Keratinocyte (primary cell): ENCODE data around the gene ZNF383. TPM values are rescaled to one million over a fixed set of nuclear protein-coding genes. Genes with fewer than 3 reads are reported as not detected.
"Not testable (repeated sequence)": the region's sequence is repeated elsewhere in the genome, so short reads cannot be mapped to it uniquely, and the experiment has no call there.

Experiments used
- DNase-seq: peaks from one replicate; pipeline ENCODE4 v3.0.0-alpha.2; 2011; ENCODE audit warnings: low read depth, missing footprints, low spot score
- FAIRE-seq: peaks from 2 replicates; lab custom pipeline; 2011; peaks lifted over from hg19 to GRCh38; lab: Jason Lieb, UNC
- H2AFZ ChIP-seq: 2 replicates; pipeline ENCODE4 v1.6.0; 2012; ENCODE audit warnings: low read length, control low read depth, inconsistent platforms; ENCODE audit not compliant: control insufficient read depth
- H3K27ac ChIP-seq: 2 replicates; pipeline ENCODE4 v1.5.1; 2011; ENCODE audit warnings: low read length; ENCODE audit not compliant: control insufficient read depth, insufficient read depth
- H3K27me3 ChIP-seq: 3 replicates; pipeline ENCODE4 v1.6.0; 2011; ENCODE audit warnings: low read length; ENCODE audit not compliant: control insufficient read depth, insufficient read depth; ENCODE audit errors: extremely low read depth
- H3K36me3 ChIP-seq, 2 experiments: 2 replicates in 1 of 2; 3 replicates in 1 of 2; pipeline ENCODE4 v1.5.1; 2011; ENCODE audit warnings: low read length in 2 of 2, mild to moderate bottlenecking in 1 of 2; ENCODE audit not compliant: control insufficient read depth in 2 of 2, insufficient read depth in 2 of 2; ENCODE audit errors: extremely low read depth in 1 of 2
- H3K4me1 ChIP-seq: 3 replicates; pipeline ENCODE4 v1.5.1; 2011; ENCODE audit warnings: low read length; ENCODE audit not compliant: control insufficient read depth, insufficient read depth; ENCODE audit errors: extremely low read depth
- H3K4me2 ChIP-seq: 3 replicates; pipeline ENCODE4 v1.6.0; 2011; ENCODE audit warnings: low read depth, low read length; ENCODE audit not compliant: control insufficient read depth, insufficient read depth; ENCODE audit errors: extremely low read depth
- H3K4me3 ChIP-seq, 3 experiments: fragments of 200-600 bp in 1 of 3; sonication (generic) in 1 of 3; 2 replicates in 2 of 3; 3 replicates in 1 of 3; pipeline ENCODE4 v1.5.1; 2011 to 2016; ENCODE audit warnings: low read length in 3 of 3, mild to moderate bottlenecking in 3 of 3, control low read depth in 2 of 3, inconsistent platforms in 1 of 3, low read depth in 1 of 3, mixed read lengths in 1 of 3, mixed run types in 1 of 3, moderate library complexity in 1 of 3; ENCODE audit not compliant: control insufficient read depth in 2 of 3, insufficient read depth in 2 of 3; ENCODE audit errors: extremely low read depth in 1 of 3
- H3K79me2 ChIP-seq: 2 replicates; pipeline ENCODE4 v1.6.0; 2012; ENCODE audit warnings: low read length; ENCODE audit not compliant: control insufficient read depth, insufficient read depth
- H3K9ac ChIP-seq: 3 replicates; pipeline ENCODE4 v1.6.0; 2011; ENCODE audit warnings: low read length; ENCODE audit not compliant: control insufficient read depth, insufficient read depth; ENCODE audit errors: extremely low read depth
- H3K9me1 ChIP-seq: 3 replicates; pipeline ENCODE4 v1.6.0; 2011; ENCODE audit warnings: low read length; ENCODE audit not compliant: control insufficient read depth, insufficient read depth; ENCODE audit errors: extremely low read depth
- H3K9me3 ChIP-seq: 2 replicates; pipeline ENCODE4 v1.5.1; 2012; ENCODE audit warnings: low read depth, low read length; ENCODE audit not compliant: control insufficient read depth
- H4K20me1 ChIP-seq: 3 replicates; pipeline ENCODE4 v1.6.0; 2011; ENCODE audit warnings: low read length; ENCODE audit not compliant: control insufficient read depth, insufficient read depth; ENCODE audit errors: extremely low read depth
- dilution Hi-C: fragments of 300-500 bp; cut with MboI; formaldehyde crosslinking; loops from one replicate; pipeline ENCODE4 v1.7.0; 2020; ENCODE audit warnings: low sequenced_read_pairs; ENCODE audit not compliant: extremely low pct_ligation_motif_present
- polyA plus RNA-seq, 5 experiments: library from polyadenylated mRNA; depleted of rRNA in 3 of 5; stranded (reverse) in 3 of 5; stranded (forward) in 1 of 5; unstranded in 1 of 5; fragments of >200 nt; gene quantifications; 1 replicate in 1 of 5; 2 replicates in 3 of 5; 3 replicates in 1 of 5; pipeline versions ENCODE4 v1.2.1 to v1.2.3, GENCODE V29; 2011 to 2012; ENCODE audit warnings: missing spikeins in 2 of 5, low read depth in 1 of 5, low replicate concordance in 1 of 5

The ZNF383 gene
- polyA plus RNA-seq, 1 donor (not counting 4 experiments of a cell fraction or from before 2014, with no cell fraction given): 5.9 TPM

- H3K9me1 ChIP-seq, H3K79me2 ChIP-seq, DNase-seq, H3K4me3 ChIP-seq, H3K4me1 ChIP-seq, H2AFZ ChIP-seq, H3K9ac ChIP-seq, H3K27ac ChIP-seq, H3K9me3 ChIP-seq, H3K36me3 ChIP-seq, FAIRE-seq, H3K27me3 ChIP-seq, H4K20me1 ChIP-seq, dilution Hi-C loops, H3K4me2 ChIP-seq: not testable (repeated sequence)
Measured at GRCh38 chr19:37292998-37293939, 75.3 kb downstream of the ZNF383 start.

- H3K9me3 ChIP-seq, H3K36me3 ChIP-seq, H3K4me2 ChIP-seq, dilution Hi-C loops, H3K79me2 ChIP-seq, H3K27me3 ChIP-seq, H4K20me1 ChIP-seq, H3K4me1 ChIP-seq, H3K9me1 ChIP-seq, FAIRE-seq, H3K4me3 ChIP-seq, H2AFZ ChIP-seq, H3K9ac ChIP-seq, DNase-seq, H3K27ac ChIP-seq: not testable (repeated sequence)
Measured at GRCh38 chr19:37294246-37294645, 76.2 kb downstream of the ZNF383 start.

Other genes starting within 250 kb of the ZNF383 start
- 2.6 to 5.0 TPM (median 3.3 TPM) in 3 replicates for gene ZNF420, start 139.8 kb upstream of the ZNF383 start, polyA plus RNA-seq
- gene ZNF585A, start 45.5 kb upstream of the ZNF383 start, polyA plus RNA-seq: 10.8 to 13.2 TPM (median 11.5 TPM) in 3 replicates
- 11.9 to 14.6 TPM (median 12.5 TPM) in 3 replicates for gene ZNF585B, start 7.7 kb upstream of the ZNF383 start, polyA plus RNA-seq
- gene ZNF527, start 152.9 kb downstream of the ZNF383 start, polyA plus RNA-seq: 2.1 to 2.9 TPM (median 2.2 TPM) in 3 replicates
- gene ZNF569, start 249.2 kb downstream of the ZNF383 start, polyA plus RNA-seq: 2.1 to 2.9 TPM (median 2.1 TPM) in 3 replicates